GM20000 (cell line): Measurements from ENCODE around the gene CYTH1.
"Not testable (repeated sequence)": the region's sequence is repeated elsewhere in the genome, so short reads cannot be mapped to it uniquely, and the experiment has no call there.

Source experiments
- DNase-seq: peaks from one replicate; pipeline ENCODE4 v3.0.0; 2012; ENCODE audit warnings: low spot score
- CTCF ChIP-seq: IDR thresholded peaks from 2 replicates; pipeline ENCODE4 v1.5.1; 2012; ENCODE audit warnings: mild to moderate bottlenecking, control low read depth; ENCODE audit errors: extremely low read depth, missing control alignments

Gene CYTH1

GRCh38 chr17:78673395-78673794 is 108.7 kb downstream of the CYTH1 start:
- no peak for DNase-seq
- TF ChIP-seq CTCF: no peak

- DNase-seq: no peak
Measured at GRCh38 chr17:78672871-78673371, 109.2 kb downstream of the CYTH1 start.

GRCh38 chr17:78672005-78672404 is 110.1 kb downstream of the CYTH1 start:
- no peak for DNase-seq
- TF ChIP-seq CTCF: no peak

More at GRCh38 chr17:78672871-78673371, 109.2 kb downstream of the CYTH1 start:
- TF ChIP-seq CTCF: no peak

- not testable (repeated sequence) for DNase-seq
Measured at GRCh38 chr17:78671726-78672001, 110.4 kb downstream of the CYTH1 start.

- DNase-seq: no peak
Measured at GRCh38 chr17:78670850-78671725, 111.0 kb downstream of the CYTH1 start.

GRCh38 chr17:78669975-78670518 is 112.0 kb downstream of the CYTH1 start:
- no peak for DNase-seq
- no peak for TF ChIP-seq CTCF

More at GRCh38 chr17:78670850-78671725, 111.0 kb downstream of the CYTH1 start:
- no peak for TF ChIP-seq CTCF

GRCh38 chr17:78669256-78669974 is 112.7 kb downstream of the CYTH1 start:
- TF ChIP-seq CTCF: no peak
- DNase-seq: no peak
